GM18511 (cell line): ENCODE data around the gene DYRK4.
"Not testable (repeated sequence)": the region's sequence is repeated elsewhere in the genome, so short reads cannot be mapped to it uniquely, and the experiment has no call there.

Experiments
- ATAC-seq: cut with Tn5 transposase; IDR thresholded peaks from one replicate; pipeline ENCODE4 v1.9.1; 2021; ENCODE audit warnings: mild to moderate bottlenecking, moderate library complexity; ENCODE audit not compliant: unreplicated experiment

The DYRK4 gene

GRCh38 chr12:4562034-4562657, at the start of gene DYRK4:
Gene DYRK4, plus strand, starts transcription at chr12:4562208. Its CDS starts 38 bp downstream, at chr12:4562246.
- ATAC-seq = no peak

GRCh38 chr12:4518106-4518728, 43.8 kb upstream of the DYRK4 start:
- ATAC-seq = no peak

GRCh38 chr12:4523443-4523842, 38.6 kb upstream of the DYRK4 start:
- ATAC-seq = not testable (repeated sequence)

- no peak for ATAC-seq
Measured at GRCh38 chr12:4526923-4527546, 35.0 kb upstream of the DYRK4 start.

- ATAC-seq = no peak
Measured at GRCh38 chr12:4530160-4530559, 31.8 kb upstream of the DYRK4 start.

GRCh38 chr12:4530982-4531586, 30.9 kb upstream of the DYRK4 start:
- no peak for ATAC-seq

GRCh38 chr12:4535092-4535491, 26.9 kb upstream of the DYRK4 start:
- ATAC-seq = no peak

GRCh38 chr12:4535871-4536270, 26.1 kb upstream of the DYRK4 start:
- no peak for ATAC-seq

GRCh38 chr12:4538207-4539160, 23.5 kb upstream of the DYRK4 start, which contains the start of gene RAD51AP1:
Gene RAD51AP1, plus strand, starts transcription at chr12:4538890. Its CDS starts 50 bp downstream, at chr12:4538940.
- ATAC-seq = peak; percentile 90

- no peak for ATAC-seq
Measured at GRCh38 chr12:4539167-4539870, 22.7 kb upstream of the DYRK4 start.

- ATAC-seq = no peak
Measured at GRCh38 chr12:4540170-4540569, 21.8 kb upstream of the DYRK4 start.

GRCh38 chr12:4540638-4541037, 21.4 kb upstream of the DYRK4 start:
- no peak for ATAC-seq

GRCh38 chr12:4545195-4545594, 16.8 kb upstream of the DYRK4 start:
- no peak for ATAC-seq

GRCh38 chr12:4552191-4552590, 9.8 kb upstream of the DYRK4 start:
- no peak for ATAC-seq

GRCh38 chr12:4553943-4554342, 8.1 kb upstream of the DYRK4 start:
- no peak for ATAC-seq

- ATAC-seq = no peak
Measured at GRCh38 chr12:4555804-4556203, 6.2 kb upstream of the DYRK4 start.

- no peak for ATAC-seq
Measured at GRCh38 chr12:4556735-4557530, 5.1 kb upstream of the DYRK4 start.

- ATAC-seq = no peak
Measured at GRCh38 chr12:4557586-4557985, 4.4 kb upstream of the DYRK4 start.

GRCh38 chr12:4558171-4558570, 3.8 kb upstream of the DYRK4 start:
- ATAC-seq = no peak
